Mucosa of descending colon (tissue), 3 donors: Measurements from ENCODE around the gene NEUROD6. TPM values are rescaled to one million over a fixed set of nuclear protein-coding genes. Genes with fewer than 3 reads are reported as not detected.

Source experiments
- ATAC-seq: fragments of 200-7000 bp; cut with Tn5 transposase; one replicate; pipeline ENCODE4 v1.9.1; 2020; ENCODE audit warnings: mild to moderate bottlenecking, moderate library complexity
- DNase-seq, 3 donors: peaks; one replicate each; pipeline ENCODE4 v3.0.0-alpha.2; 2020
- H3K36me3 ChIP-seq: fragments of 200-600 bp; one replicate; pipeline ENCODE4 v1.8.0; 2021; ENCODE audit warnings: low read depth, mild to moderate bottlenecking
- H3K4me1 ChIP-seq: fragments of 200-600 bp; one replicate; pipeline ENCODE4 v1.8.0; 2021; ENCODE audit warnings: low read depth, mild to moderate bottlenecking
- H3K4me3 ChIP-seq: fragments of 200-600 bp; one replicate; pipeline ENCODE4 v1.8.0; 2021; ENCODE audit warnings: mild to moderate bottlenecking
- H3K9me3 ChIP-seq: fragments of 200-600 bp; one replicate; pipeline ENCODE4 v1.8.0; 2021; ENCODE audit warnings: mild to moderate bottlenecking
- CTCF ChIP-seq: fragments of 200-600 bp; IDR thresholded peaks from one replicate; pipeline ENCODE4 v1.8.0; 2022; ENCODE audit warnings: antibody characterized with exemption, mild to moderate bottlenecking
- intact Hi-C, 2 donors: fragments of 100-400 bp; cut with DNase I in 1 of 2; cut with micrococcal nuclease in 1 of 2; formaldehyde crosslinking; loops; one replicate each; pipeline versions ENCODE4 v1.11.0 to v1.11.1; 2022; cut with DNase I, micrococcal nuclease
- total RNA-seq, 3 donors: library from RNA; stranded (reverse); fragmentation: NEBNext Ultra II Directional in 2 of 3; extraction: Animal tissue kit (Norgen Biotek cat#: 25700) in 2 of 3; gene quantifications; one replicate each; pipeline versions ENCODE4 v1.2.1 to v1.2.4, GENCODE V29; 2021 to 2023
- donor health status: DM: no; HTN: no; CAD: no; lungs with moderate emphysema.
- donor health status: DM: no; HTN: no; CAD: no.
- donor health status: DM: no; HTN: yes; CAD: no.

NEUROD6 gene
- total RNA-seq, 3 donors from 2014 or later = not detected

- ATAC-seq = no peak
- intact Hi-C loops = no loop called here
- TF ChIP-seq CTCF = no peak
- Histone ChIP-seq H3K4me3 (no peak overlapping the region), H3K4me1 (peaks cover 8% of the 10 kb centered on the region), H3K36me3 (no peaks in the 10 kb centered on the region), H3K9me3 (no peaks in the 10 kb centered on the region)
- no peak for DNase-seq
Measured at GRCh38 chr7:31333291-31333690, 7.2 kb downstream of the NEUROD6 start.

GRCh38 chr7:31327071-31327470 lies 13.5 kb downstream of the NEUROD6 start:
- Histone ChIP-seq H3K9me3 (no peaks in the 10 kb centered on the region), H3K36me3 (no peaks in the 10 kb centered on the region), H3K4me3 (no peak overlapping the region), H3K4me1 (no peaks in the 10 kb centered on the region)
- no peak for TF ChIP-seq CTCF
- intact Hi-C loops = no loop called here
- no peak for DNase-seq
- ATAC-seq = no peak

GRCh38 chr7:31326416-31326815 lies 14.1 kb downstream of the NEUROD6 start:
- no peak overlapping the region for H3K4me3 ChIP-seq
- H3K36me3 ChIP-seq = no peaks in the 10 kb centered on the region
- no peak for TF ChIP-seq CTCF
- DNase-seq (no peak), ATAC-seq (no peak)
- intact Hi-C loops = no loop called here
- H3K4me1 ChIP-seq = no peaks in the 10 kb centered on the region
- H3K9me3 ChIP-seq = no peaks in the 10 kb centered on the region

- no peaks in the 10 kb centered on the region for H3K36me3 ChIP-seq
Measured at GRCh38 chr7:31323101-31323500, 17.4 kb downstream of the NEUROD6 start.

GRCh38 chr7:31320675-31321074 lies 19.9 kb downstream of the NEUROD6 start:
- no peak for DNase-seq
- H3K9me3 ChIP-seq = no peaks in the 10 kb centered on the region
- TF ChIP-seq CTCF = no peak
- no peaks in the 10 kb centered on the region for H3K36me3 ChIP-seq
- no peak overlapping the region for H3K4me3 ChIP-seq
- no peaks in the 10 kb centered on the region for H3K4me1 ChIP-seq
- ATAC-seq = no peak
- intact Hi-C loops = no loop called here

More at GRCh38 chr7:31323101-31323500, 17.4 kb downstream of the NEUROD6 start:
- Histone ChIP-seq H3K9me3 (no peaks in the 10 kb centered on the region), H3K4me3 (no peak overlapping the region), H3K4me1 (no peaks in the 10 kb centered on the region)
- DNase-seq (no peak), ATAC-seq (no peak)
- intact Hi-C loops = no loop called here
- TF ChIP-seq CTCF = no peak

- no peaks in the 10 kb centered on the region for H3K36me3 ChIP-seq
- no peak for TF ChIP-seq CTCF
- H3K9me3 ChIP-seq = no peaks in the 10 kb centered on the region
- no peak for DNase-seq
- no peak for ATAC-seq
- no peak overlapping the region for H3K4me3 ChIP-seq
- intact Hi-C loops = no loop called here
- no peaks in the 10 kb centered on the region for H3K4me1 ChIP-seq
Measured at GRCh38 chr7:31318313-31318712, 22.2 kb downstream of the NEUROD6 start.
